ENCODE measurements around the gene PPARA.
"Not testable (repeated sequence)": the region's sequence is repeated elsewhere in the genome, so short reads cannot be mapped to it uniquely, and the experiment has no call there.

Gene PPARA

DNA sequence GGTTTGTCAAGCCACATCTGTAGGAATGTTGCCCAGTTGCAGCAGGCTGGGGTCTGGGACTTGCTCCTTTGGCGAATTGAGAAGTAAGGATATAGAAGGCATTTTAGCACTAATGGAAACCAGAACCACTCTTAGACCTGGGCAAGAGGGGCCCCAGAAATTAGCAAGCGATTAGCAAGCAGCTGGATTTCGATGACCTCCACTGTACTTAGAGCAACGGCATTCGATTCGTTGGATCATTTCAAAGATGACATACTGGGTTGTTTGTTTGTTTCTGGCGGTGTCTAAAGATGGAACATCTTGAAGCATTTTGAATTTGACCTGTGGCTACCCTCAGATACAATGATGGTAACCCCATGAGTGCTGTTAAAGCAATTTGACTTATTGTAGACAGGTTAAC lies 100.9 kb downstream of the PPARA start:
- no peak for FAIRE-seq

DNA sequence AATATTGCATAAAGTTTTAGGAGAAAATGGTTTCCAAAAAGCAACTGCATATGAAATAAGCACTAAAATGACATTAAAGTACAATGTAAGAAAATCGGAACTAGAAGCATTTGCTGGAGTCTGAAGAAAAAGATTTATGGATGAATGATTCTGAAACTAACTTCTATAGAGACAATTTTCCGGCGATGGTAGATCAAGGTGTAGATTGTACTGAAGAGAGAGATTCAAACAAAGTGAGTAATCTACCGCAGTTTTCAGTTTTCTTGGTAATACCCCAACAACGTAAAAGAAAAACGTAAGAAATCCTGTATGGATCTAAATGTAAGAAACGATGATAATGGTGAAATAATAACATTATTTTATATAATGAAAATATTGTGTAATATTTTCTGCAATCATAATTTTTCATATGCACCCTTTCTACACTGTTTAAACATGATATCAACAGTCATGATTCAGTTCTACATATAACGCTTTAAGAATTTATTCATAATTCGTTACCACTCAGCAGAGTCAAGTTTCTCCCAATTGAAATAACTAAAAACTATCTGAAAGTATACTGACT lies 101.6 kb downstream of the PPARA start:
- FAIRE-seq = no peak

DNA sequence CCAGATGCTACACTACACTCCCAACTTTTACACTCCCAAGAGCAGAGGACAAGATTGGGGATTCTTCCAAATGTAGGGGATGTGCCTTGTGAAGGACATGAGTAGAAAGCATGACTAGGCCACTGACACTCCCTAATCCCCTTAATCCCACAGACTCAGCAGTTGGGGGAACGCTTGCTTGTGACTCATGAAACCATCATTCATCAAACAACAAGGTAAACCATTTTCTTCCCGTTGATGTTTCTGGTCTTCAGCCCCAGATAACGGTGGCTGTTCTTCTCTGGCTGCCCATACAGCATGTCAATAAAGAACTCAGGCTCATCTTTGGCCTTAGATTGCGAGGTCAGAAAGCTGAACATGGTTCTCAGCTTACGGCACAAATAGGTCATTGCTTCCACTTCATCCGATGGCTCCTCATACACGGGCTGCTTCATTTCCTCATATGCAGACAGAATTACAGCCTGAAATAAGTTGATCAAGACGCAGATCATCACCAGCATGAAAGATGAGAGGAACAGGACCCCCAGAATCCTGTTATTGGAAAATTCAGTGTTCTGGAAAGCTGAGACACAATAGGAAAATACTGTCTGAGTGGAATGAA lies 106.1 kb downstream of the PPARA start:
- no peak for FAIRE-seq

DNA sequence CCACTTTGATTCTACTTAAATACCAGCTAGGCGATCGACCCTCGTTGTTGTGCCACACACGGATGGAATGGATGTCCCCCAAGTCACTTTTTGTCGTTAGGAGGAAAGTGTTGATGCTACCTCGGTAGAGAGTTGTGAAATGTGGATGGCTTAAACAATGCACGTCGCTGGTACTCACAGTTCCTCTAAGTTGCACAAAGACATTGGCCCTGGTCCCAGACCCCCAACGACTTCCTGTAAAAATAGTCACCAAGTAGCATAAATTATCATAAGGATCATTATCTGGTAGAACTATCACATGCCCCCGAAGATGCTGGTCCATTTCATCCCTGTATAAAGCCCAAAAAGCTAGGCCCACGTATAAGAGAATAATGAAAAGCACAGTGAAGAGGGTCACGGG lies 109.0 kb downstream of the PPARA start:
- no peak for FAIRE-seq

DNA sequence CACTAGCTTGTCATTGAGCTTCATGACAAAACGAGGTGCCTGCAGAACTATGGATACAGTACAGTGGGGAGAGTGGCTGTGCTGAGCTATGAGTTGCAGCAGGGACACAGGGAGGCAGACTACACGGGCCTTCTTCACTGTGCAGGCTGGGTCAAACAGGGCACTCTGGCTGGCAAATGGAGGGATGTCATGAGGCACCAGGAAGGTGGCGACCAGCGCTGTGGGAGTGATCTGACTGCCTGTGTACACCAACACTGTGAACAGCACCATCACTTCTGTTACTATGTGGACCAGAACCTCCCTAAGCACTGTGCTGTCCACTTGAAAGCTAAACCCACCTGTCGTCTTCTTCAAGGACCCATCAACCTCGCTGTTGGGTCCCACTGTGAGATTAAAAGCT lies 109.7 kb downstream of the PPARA start:
- FAIRE-seq = no peak

DNA sequence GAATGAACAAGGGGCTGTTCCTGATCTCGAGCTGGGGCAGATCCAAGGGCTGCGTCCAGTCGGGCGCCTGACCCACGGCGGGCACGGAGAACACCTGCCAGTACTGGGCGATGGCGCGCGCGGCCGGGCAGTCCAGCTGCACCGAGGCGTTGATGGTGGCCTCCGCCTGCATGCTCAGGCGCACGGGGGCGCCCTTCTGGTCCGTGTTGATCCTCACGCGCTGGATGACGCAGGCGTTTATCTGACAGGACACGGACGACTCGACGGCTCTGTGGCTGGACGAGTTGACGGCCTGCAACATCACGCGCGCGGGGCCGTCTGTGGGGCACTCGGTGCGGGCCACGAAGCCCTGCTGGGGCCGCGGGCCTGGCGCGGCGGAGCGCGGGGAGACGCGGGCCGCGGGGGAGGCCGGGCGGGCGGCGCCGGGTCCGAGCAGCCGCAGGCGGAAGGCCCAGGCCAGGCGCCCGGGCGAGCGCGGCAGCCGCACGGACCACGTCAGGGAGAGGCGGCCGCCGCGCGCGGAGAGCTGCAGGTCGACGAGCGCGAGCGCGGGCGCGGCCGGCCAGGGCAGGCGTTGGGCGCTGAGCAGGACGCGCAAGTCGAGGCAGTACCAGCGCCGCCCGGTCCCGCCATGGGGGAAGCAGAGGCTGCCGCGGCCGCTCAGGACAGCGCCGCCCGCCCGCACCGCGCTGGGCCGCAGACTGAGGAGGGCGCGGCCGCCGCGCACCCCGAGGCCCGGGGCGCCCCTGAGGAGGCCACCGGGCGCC lies 112.3 kb downstream of the PPARA start:
- FAIRE-seq = no peak

DNA sequence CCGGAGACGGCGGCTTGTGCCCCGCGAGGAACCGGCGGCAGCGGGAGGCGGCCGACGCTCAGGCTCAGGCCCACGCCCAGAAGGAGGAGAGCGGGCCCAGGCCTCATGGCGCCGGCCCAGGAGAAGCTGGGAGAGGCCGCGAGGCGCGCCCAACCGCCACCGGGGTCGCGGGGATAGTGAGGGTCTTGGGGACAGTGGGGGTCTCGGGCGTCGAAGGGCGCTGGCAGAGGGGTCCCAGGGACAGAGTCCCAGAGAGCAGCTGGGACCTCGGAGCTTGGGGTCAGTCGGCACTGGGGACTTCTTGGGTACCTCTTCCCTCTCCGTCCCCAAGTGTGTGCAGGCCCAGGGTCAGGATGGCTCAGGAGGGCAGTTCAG lies 112.9 kb downstream of the PPARA start, which contains the start of gene PKDREJ:
TSS of gene PKDREJ (minus strand) at position 128 of the 375 bp plus-strand sequence. CDS start at position 107, 21 bp downstream.
- FAIRE-seq = no peak

DNA sequence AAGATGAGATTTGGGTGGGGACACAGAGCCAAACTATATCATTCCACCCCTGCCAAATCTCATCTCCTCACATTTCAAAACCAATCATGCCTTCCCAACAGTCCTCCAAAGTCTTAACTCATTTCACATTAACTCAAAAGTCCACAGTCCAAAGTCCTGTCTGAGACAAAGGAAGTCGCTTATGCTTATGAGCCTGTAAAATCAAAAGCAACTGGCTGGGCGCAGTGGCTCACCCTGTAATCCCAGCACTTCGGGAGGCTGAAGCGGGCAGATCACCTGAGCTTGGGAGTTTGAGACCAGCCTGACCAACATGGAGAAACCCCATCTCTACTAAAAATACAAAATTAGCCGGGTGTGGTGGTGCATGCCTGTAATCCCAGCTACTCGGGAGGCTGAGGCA lies 114.2 kb downstream of the PPARA start:
- not testable (repeated sequence) for FAIRE-seq

DNA sequence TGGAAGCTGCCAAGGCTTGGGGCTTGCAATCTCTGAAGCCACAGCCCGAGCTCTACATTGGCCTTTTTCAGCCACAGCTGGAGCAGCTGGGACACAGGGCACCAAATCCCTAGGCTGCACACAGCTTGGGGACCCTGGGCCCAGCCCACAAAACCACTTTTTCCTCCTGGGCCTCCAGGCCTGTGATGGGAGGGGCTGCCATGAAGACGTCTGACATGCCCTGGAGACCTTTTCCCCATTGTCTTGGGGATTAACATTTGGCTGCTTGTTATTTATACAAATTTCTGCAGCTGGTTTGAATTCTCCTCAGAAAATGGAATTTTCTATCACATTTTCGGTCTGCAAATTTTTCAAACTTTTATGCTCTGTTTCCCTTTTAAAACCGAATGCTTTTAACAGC lies 115.3 kb downstream of the PPARA start:
- FAIRE-seq = not testable (repeated sequence)

DNA sequence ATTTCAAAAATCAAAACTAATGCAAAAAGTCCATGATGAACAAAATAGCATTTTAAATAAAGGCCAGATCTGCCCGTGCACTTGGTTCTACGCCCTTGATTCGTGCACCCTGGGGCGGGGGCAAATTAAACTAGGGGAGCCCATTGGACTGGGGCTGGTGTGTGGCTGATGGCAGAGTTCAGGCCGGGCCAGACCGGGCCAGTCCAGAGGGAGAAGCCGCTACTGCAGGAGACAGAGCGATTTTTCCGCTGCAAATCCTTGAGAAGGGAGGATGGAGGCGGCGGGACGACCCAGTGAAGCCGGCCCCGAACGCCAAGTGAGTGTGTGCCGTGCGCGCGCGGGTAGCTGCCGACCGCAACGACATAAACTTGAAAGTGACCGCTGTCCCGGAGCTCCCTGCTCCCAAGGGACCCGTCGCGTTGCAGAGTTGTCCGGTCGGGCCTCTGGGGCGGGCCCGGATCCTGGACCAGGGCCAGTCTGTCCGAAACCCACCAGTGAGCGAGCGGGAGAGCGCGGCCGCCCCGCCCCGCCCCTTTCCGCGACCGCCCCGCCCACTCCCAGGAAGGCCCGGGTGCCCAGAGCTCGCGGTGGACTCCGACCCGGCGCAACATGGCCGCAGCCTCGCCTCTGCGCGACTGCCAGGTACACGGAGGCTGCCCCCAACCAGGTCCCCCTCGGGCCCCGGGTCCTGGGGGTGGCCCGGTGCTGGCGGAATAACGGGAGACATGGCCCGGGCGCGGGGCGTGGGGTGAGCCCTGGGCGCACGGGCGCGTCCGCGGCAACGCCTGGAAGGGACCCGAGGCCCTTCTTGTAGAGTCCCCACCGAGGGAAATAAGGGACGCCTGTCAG lies 117.3 kb downstream of the PPARA start, which contains the start of gene TTC38:
TSS of gene TTC38 (plus strand) at position 578 of the 849 bp plus-strand sequence. CDS start at position 610, 32 bp downstream.
- no peak for FAIRE-seq

DNA sequence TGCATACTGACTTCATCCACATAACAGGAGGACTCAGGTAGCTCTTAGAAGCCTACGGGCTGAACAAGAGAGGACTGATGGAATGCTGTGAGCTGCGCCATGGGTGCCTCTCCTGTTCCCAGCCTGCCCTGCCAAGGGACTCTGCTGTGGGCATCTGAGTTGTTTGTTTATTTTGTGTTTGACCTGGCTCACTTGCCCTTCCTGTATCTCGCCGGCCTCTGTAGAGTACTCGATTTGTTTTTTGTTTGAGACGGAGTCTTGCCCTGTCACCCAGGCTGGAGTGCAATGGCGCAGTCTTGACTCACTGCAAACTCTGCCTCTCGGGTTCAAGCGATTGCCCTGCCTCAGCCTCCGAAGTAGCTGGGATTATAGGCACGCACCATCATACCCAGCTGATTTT lies 119.2 kb downstream of the PPARA start:
- no peak for FAIRE-seq

DNA sequence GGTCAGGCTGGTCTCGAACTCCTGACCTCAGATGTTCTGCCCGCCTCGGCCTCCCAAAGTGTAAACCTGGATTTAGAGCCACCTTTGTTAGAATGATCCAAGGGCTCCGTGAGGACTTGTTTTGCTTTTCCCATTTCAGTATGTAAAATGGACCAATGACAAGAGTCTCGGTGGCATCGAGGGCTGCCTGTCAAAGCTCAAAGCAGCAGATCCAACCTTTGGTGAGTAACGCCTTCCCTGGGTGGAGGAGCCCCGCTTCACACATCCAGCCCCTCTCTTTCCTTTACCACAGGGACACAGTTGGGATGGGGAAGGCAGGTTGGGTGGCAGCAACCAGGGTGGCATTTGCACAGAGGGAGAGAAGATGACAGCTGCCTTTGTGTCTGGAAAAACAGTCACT lies 121.9 kb downstream of the PPARA start:
- no peak for FAIRE-seq

DNA sequence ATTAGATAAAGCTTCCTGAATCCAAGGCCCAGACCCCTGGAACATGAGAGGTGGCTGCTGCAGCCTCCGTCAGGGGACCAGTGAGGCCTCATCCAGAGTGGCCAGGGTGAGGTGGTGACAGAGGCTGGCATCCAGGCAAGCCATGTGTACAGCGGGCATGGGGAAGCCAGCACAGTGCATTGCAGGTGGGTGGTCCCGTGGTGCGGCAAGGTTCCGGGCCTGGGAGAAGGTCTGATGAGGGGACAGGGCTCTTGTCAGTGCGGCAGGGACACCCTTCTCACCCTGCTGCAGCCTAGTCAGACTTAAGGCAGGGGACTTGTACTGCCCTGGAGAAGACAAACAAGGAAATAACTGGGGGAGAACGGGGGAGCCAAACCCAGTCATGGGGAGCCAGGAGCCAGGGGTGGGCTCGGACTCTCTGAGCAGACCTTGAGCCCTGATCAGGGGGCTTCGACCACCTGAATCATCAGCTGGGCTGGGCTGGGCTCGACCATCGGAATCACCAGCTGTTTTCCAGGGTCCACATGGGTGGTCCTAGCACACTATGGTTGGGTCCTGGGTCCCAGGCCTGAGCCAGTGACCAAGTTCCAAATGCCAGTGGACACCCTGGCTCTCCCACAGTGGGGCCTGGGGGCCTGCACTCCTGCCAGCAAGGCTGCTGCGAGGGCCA lies 122.6 kb downstream of the PPARA start:
- FAIRE-seq = no peak

DNA sequence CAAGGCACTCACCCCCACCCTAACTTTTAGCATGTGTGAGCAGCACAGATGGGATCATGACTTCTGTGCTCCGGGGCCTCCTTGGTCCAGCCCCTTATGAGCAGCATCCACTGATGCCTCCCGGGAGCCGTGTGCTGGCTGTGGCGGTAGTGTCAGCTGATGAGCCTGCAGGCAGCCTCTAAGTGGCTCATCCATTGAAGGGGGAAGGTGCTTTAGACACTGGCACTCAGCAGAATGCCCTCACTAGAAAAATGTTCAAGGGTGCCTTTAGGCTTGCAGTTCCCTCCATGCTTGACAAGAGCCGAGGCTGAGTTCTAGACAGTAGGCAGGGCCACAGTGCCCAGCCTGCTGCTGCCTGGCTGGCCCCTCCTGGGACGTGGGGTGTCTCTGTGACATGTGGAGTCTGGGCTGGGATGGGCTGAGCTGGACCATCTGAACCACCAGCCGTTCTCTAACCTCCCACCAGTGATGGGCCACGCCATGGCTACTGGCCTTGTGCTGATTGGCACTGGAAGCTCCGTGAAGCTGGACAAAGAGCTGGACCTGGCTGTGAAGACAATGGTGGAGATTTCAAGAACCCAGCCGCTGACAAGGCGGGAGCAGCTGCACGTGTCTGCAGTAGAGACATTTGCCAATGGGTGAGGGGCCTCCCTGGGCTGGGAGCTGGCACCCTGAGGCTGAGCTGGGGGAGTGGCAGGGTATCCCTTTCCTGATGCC lies 123.3 kb downstream of the PPARA start:
- FAIRE-seq = no peak

DNA sequence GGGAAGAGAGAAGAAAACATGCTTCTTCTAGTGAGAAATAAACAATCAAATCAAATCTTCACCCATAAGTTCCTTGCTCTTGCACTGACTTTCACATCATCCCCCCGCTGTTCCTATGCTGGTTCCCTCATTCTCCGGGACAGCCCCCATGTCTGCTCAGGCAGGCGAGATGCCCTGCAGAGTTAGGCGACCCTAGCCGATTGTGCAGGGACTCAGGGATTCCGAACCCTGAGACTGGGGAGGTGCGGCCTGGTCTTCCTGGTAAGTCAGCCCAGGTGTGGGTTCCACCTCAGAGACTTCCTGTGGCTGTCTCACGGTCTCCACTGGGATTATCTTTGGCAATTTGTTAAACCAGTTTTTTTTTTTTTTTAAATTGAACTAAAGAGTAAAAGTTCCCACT lies 124.1 kb downstream of the PPARA start:
- no peak for FAIRE-seq

DNA sequence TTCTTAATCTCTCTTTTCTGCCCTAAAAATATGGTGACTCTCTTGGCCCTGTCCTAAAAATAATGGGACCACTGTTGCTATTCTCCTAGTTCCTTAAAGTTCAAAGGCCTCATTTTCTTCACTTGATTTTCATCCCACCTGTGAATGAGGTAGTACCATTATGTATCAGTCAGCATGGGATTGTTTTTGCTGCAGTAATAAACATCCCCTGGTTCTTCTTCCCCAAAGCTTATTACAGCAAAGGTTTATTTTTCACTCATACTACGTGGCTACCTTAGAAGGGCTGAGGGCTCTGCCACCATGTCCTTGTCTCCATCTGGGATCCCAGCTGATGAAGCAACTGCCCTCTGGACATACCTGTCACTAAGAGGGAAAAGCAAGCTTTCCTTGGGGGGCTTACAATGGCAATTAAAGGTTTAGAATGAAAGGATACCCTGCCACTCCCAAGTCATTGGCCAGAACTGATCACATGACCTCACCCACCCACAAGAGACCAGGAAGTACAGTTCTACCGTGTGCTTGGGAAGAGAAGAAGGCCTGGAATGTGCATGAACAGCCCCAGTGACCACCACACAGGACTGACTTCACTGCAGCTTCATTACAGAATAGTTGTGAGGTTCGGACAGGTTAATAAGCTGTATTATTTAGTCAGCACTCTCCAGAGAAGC lies 125.3 kb downstream of the PPARA start:
- no peak for FAIRE-seq

DNA sequence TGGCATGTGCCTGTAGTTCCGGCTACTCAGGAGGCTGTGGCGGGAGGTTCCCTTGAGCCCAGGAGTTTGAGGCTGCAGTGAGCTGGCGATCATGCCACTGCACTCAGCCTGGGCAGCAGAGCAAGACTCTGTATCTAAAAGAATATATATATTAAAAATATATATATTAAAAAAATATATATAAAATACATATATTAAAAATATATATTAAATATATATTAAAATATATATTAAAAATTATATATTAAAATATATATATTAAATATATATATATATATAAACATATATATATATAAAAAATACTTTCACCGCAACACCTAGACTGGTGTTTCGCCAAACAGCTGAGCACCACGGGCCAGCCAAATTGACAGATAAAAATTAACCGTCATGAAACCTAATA lies 126.2 kb downstream of the PPARA start:
- no peak for FAIRE-seq

DNA sequence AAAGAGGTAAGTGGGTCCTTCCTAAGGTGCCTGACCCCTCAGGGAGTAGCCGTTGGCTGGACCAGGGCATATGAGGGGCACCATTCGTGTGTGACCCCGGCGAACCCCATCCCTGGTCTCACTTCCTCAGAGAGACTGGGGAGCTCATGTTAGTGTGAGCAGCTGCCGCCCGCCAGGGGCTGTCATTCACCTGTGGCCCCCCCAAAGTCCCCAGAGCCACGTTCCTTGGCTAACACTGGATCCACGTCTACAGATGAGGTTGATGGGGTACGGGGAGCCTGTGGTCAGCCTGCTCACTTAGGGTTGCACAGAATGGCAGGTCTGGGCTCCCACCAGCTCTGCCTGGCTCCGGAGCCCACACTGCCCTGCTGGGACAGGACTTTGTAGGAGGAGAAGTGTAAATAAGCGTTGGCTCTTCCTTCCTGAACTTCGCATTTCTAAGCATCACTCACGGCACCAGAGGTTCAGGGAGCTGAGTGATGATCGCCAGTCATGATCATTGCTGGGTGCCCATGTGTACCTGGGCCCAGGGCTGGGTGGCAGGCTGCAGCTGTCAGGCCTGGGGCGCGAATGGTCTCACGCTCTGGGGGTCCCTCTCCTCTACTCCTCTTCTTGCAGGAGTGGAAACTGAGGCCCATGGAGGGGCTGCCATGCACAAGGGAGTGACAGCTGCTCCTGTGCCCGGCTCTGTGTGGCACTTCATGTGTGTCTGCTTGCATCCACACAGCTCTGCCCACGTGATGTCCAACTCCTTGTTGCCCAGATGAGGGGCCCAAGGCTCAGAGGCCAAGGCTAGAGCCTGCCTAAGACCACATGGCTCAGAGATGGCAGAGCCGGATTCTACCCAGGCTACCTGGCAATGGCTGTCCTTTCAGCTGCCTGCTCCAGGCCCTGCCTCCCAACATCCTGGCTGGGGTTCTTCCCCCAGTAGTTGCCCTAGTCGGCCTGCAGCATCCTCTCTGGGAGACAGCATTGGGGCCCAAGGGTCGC lies 128.6 kb downstream of the PPARA start:
- FAIRE-seq = no peak

DNA sequence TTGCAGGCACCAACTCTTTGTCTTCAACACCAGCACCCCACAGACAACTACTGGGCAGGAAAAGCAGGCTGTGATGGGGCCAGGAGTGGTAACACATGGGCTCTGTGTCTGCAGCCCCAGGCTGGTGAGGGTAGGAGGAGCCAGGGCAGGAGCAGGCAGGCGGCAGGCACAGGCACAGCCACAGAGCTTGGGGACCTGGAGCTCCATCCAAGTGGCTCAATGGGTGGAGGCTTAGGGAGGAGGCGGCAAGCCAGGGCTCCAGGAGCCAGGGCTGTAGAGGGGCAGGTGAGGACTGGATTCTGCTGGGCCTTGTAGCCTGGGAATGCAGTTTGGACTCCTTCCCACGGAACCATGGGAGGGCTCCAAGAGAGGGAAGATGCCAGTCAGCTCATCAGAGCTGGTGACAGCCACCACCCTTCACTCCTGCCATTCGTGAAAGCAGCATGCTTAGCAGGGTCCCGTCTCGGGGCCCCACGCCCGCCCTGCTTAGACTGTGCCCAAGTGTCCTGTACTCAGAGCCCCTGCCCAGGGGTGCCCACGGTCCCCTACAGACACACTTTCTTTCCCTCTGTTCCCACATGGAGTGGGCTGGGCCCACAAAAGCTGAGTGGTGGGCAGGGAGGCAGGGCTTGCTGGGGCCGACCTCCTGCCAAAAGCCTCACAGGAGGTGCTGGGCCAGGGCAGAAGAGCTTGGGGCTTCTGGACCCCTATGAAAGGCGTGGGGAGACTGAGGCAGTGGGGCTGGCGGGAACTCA lies 129.9 kb downstream of the PPARA start:
- FAIRE-seq = no peak

All from endometrium (tissue), 2 donors.